Central memory CD4-positive, alpha-beta T cell (primary cell): ENCODE results near the gene UTP14A.
A peak's percentile ranks its signal among the peaks of the same experiment; 100 is the strongest.
"Not testable (repeated sequence)": the region's sequence is repeated elsewhere in the genome, so short reads cannot be mapped to it uniquely, and the experiment has no call there.

Experiments used
- DNase-seq: peaks from one replicate; pipeline ENCODE4 v3.0.0; 2022
- total RNA-seq, 3 experiments: gene quantifications; one replicate each; lab custom pipeline; 2026; lab: John Stamatoyannopoulos, UW

UTP14A gene
- 15.4 to 119 (median 37.8) reads per million in 3 experiments for total RNA-seq

DNA sequence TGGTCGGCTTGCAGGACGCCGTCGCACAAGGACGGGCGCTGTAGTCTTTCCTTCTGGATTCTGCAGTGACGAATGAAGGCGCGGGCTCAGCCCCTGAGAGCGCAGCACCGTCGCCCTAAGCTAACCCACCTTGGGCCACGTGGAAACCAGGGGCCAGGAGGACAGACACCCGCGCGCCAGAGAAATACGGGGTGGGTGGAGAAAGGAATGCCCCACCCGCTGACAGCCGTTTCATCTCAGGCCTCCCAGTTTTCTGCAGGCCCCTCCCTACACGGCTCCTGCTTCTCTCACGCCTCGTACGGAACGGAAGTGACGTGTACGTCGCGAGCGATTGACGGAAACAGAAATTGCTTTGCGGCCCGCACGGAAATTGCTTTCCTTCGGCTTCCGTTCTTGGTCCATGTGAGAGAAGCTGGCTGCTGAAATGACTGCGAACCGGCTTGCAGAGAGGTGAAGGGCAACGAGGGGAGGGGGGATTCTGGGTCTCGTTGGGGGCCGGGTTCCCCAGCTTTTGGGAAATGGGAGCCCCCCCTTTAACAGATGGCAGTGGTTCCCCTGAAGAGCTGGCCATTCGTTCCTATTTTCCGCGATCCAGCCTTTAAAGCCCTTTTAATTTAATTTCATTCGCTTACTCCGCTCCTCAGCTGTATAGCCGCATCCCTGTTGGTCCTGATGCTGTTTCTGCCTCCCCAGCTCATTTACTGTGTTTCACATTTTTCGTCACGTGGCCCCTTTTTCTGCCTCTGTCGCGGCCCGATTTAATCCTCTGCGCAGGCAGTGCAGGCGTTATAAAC is at the start of gene UTP14A:
Gene UTP14A, plus strand, starts transcription at position 378 of the 794 bp plus-strand sequence. Its CDS starts 47 bp downstream, at position 425.
- peak; percentile 80 for DNase-seq

- DNase-seq, result not testable (repeated sequence)
Measured at GRCh38 chrX:129859134-129859533, 46.8 kb upstream of the UTP14A start.

DNA sequence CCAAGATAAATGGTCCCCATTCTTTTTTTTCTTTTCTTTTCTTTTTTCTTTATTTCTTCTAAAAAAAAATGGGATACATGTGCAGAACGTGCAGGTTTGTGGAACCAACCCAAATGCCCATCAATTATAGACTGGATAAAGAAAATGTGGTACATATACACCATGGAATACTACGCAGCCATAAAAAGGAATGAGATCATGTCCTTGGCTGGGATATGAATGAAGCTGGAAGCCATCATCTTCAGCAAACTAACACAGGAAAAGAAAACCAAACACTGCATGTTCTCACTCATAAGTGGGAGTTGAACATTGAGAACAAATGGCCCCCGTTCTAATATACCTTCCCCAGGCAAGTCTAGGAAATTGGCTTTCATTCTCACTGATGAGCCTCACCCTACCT is 39.6 kb upstream of the UTP14A start:
- DNase-seq, result not testable (repeated sequence)

- no peak for DNase-seq
Measured at GRCh38 chrX:129872524-129872923, 33.4 kb upstream of the UTP14A start.

- no peak for DNase-seq
Measured at GRCh38 chrX:129875669-129876068, 30.3 kb upstream of the UTP14A start.

- DNase-seq, result no peak
Measured at GRCh38 chrX:129876771-129877305, 29.1 kb upstream of the UTP14A start.

DNA sequence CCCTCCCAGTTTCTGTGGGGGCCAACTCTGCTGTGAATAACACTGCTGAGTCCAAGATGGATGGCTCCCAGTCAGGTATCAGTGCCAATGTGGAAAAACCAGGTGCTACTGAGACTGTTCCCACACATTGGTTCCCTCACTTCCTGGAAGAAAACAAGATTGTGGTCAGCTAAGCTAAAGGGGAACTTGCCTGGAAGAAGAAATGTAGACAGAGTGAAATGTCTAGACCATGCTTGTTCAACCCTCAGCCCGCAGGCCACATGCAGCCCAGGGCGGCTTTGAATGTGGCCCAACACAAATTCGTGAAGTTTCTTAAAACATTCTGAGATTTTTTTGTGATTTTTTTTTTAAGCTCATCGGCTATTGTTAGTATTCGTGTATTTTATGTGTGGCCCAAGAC is 28.6 kb upstream of the UTP14A start:
- DNase-seq, result no peak

DNA sequence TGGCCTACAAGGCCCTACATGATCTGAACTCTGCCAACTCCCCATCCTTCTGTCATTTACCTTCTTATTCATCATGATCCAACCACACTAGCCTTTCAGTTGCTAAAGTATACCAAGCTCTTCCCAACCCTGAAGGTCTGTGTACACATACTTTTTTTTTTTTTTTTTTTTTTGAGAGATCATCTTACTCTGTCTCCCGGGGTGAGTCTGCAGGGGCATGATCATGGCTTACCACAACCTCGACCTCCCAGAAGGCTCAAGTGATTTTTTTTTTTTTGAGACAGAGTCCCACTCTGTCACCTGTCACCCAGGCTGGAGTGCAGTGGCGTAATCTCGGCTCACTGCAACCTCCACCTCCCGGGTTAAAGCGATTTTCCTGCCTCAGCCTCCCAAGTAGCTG is 5.9 kb upstream of the UTP14A start:
- no peak for DNase-seq

- no peak for DNase-seq
Measured at GRCh38 chrX:129908636-129909035, 2.7 kb downstream of the UTP14A start.

GRCh38 chrX:129925305-129926092 is 19.5 kb downstream of the UTP14A start:
- DNase-seq, result peak; percentile 59

GRCh38 chrX:129930941-129931410 is 25.0 kb downstream of the UTP14A start:
- DNase-seq, result no peak

DNA sequence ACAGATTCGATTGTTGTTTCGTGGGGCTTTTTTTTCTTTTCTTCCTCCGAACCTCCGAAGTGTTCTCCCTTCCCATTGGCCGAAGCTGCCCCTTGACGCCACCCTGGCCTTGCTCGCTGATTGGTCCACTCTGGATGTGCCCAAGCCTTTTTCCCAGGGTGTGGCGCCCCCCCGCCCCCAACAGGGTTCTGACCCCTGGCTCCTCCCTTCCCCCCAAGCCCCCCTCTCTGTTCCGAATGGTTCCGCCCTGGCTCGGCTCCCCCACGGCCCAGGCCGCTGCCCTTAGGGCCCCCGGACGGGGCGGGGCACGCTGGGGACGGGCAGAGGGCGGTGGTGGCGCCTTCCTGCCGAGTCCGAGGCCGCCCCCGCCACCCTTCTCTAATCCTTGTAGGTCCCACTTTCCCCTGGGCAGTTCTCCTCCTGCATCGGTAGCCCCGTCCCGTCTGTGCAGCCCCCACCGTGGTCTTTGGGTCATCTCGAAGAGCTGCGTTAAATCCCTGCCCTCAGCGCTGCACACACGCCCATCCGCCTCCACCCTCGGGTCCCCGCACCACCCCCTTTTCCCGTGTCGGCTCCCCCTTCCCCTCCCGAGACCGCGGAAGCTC is 25.5 kb downstream of the UTP14A start:
- DNase-seq, result peak; percentile 35

GRCh38 chrX:129932016-129932820 is 26.3 kb downstream of the UTP14A start:
- DNase-seq, result peak; percentile 54

DNA sequence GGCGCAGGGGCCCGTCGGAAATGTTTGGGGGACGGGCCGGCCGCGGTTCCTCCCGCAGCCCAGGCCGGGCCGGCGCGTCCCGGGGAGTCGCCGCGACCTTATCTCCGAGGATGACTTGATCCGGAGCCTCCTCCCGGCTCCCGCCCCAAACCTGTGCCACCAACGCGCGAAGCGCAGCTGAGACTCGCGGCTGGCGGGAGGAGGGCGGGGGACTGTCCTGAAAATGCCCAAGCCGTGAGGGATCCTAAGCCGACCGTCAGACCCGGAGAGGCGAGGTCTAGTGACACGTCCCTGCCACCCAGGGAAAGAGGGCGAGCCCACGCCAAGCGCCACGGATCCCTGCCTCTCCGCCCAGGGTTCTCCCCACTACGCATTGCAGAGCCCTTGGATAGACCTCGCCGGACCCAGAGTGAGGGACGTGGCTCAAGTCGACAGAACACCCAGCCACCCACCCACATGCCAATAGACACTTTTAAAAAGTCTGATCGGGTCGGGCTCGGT is 26.9 kb downstream of the UTP14A start:
- DNase-seq, result no peak

DNA sequence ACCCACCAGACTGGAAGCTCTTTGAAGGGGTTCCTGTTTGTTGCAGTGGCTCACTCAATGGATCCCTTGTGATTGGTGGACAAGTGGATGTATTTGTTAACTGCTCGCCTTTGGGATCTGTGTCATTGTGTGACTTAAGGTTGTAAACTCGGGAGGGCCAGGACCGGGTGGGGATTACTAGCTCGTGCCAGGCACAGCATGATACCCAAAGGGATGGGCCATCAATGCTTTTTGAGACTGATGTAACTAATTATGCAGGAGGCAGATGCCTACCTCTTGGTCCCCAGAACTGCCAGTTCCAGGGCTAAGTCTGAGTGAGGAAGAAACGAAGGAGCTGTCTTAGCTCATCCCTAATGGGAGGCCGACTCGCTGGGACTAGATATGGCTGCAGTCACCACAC is 27.7 kb downstream of the UTP14A start:
- DNase-seq, result no peak

DNA sequence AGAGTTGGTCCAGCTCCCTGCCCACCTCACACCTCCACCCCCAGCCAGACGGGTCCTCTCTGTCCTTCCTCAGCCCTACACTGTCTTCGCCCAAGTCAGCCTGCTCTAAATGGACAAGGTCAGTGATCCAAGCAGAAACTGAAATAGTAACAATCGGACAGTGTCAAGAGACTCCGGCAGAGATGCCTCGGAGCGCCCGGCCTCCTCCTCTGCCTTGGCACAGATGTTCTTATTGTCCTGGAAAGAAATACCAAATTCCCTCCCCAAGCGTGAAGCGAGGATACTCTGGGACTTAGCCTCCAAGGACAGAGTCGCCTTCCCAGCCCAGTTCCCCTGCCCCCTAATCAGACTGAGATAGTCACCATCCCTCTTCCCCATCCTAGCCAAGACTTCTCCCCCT is 28.5 kb downstream of the UTP14A start:
- DNase-seq, result no peak

- DNase-seq, result no peak
Measured at GRCh38 chrX:129934952-129935351, 29.0 kb downstream of the UTP14A start.

GRCh38 chrX:129938081-129938480 is 32.1 kb downstream of the UTP14A start:
- DNase-seq, result no peak

- no peak for DNase-seq
Measured at GRCh38 chrX:129939986-129940385, 34.0 kb downstream of the UTP14A start.

DNA sequence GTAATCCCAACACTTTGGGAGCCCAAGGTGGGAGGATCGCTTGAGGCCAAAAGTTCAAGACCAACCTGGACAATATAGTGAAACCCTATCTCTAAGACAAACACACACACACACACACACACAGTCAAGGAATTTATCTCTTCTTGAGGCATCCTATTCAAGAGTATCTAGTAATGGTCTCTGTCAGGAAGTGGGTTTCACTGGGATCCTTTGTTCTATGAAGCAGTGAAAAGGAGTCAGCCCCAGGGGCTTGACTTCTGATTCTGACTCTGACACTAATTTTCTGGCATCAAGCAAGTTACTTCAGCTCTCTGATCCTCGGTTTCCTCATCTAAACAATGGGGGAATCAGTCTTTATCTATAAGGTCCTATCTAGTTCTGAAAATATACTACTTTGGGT is 34.8 kb downstream of the UTP14A start:
- DNase-seq, result no peak

DNA sequence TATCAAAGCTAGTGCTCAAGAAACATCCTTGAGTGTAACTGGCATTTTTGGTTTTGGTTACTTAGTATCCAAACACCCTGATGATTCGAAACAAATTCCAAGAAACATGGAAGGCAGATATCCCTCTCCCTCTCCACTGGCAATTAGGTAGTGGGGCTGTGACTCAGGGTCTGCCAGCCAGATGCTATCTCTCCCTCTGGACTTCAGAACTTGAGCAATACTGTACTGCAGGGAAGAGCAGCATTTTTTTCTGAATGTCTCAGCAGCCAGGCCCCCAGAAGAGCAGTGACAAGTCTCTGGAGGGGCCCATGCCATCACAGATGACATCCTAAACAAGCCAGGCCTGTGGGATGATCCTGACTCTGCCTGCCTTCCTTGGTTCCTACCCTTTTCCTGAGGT is 39.2 kb downstream of the UTP14A start:
- no peak for DNase-seq

DNA sequence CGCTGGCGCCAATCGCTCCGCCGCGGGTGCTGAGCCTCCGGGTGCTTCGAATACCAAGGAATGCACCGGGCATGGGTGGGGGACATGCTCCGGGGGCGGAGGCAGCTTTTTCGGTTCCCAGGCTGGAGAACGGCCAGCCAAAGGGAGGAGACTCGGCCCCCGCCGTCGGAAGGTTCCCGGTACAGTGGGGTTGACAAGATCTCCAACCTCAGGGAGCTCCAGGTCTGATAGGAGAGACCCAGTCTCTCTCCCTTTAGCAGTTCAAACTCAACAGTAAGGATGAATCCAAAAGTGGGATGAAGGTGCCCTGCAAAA is 47.3 kb downstream of the UTP14A start:
- DNase-seq, result no peak
